Thyroid gland (tissue), 4 donors: ENCODE data around the gene SLC25A11. TPM values are rescaled to one million over a fixed set of nuclear protein-coding genes. Genes with fewer than 3 reads are reported as not detected.

Experiments used
- DNase-seq, 2 donors: peaks; one replicate each; pipeline ENCODE4 v3.0.0-alpha.2; 2019
- H3K27ac ChIP-seq, 3 donors: fragments of 200-600 bp; sonication (generic); 1 replicate in 2 of 3; 2 replicates in 1 of 3; pipeline ENCODE4 v1.5.1; 2016 to 2019; ENCODE audit warnings: mild to moderate bottlenecking in 1 of 3, moderate library complexity in 1 of 3
- H3K27me3 ChIP-seq: fragments of 200-600 bp; sonication (generic); one replicate; pipeline ENCODE4 v1.5.1; 2019
- H3K36me3 ChIP-seq, 2 donors: fragments of 200-600 bp; sonication (generic); one replicate each; pipeline ENCODE4 v1.5.1; 2016 to 2019
- H3K4me1 ChIP-seq, 2 donors: fragments of 200-600 bp; sonication (generic); one replicate each; pipeline ENCODE4 v1.5.1; 2017 to 2019
- H3K4me3 ChIP-seq, 3 donors: fragments of 200-600 bp; sonication (generic); replicated peaks in 1 of 3; 1 replicate in 2 of 3; 2 replicates in 1 of 3; pipeline ENCODE4 v1.5.1; 2016; ENCODE audit warnings: mild to moderate bottlenecking in 1 of 3
- H3K9me3 ChIP-seq: fragments of 200-600 bp; sonication (generic); one replicate; pipeline ENCODE4 v1.5.1; 2017
- POLR2A ChIP-seq, 2 donors: fragments of 450-650 bp; IDR thresholded peaks; one replicate each; pipeline ENCODE4 v1.6.1; 2017; ENCODE audit warnings: antibody characterized with exemption in 2 of 2, mild to moderate bottlenecking in 2 of 2, moderate library complexity in 1 of 2
- WGBS, 2 donors: methylation state at CpG; one replicate each; pipeline ENCODE4 v1.1.5; 2017; 5-methylcytosine and 5-hydroxymethylcytosine counted together
- intact Hi-C: fragments of 100-400 bp; cut with DNase I; formaldehyde crosslinking; loops from one replicate; pipeline ENCODE4 v1.15.1; 2023
- total RNA-seq, 4 donors: library from RNA; depleted of rRNA; stranded (reverse); fragments of >200 nt; gene quantifications; one replicate each; pipeline ENCODE4 v1.2.3, GENCODE V29; 2016
- TF ChIP-seq, protein P1 (sequence below), 6 experiments: fragments of 200-600 bp in 3 of 6; fragments of 450-650 bp in 3 of 6; sonication (generic) in 3 of 6; IDR thresholded peaks; one replicate each; pipeline ENCODE4 v1.5.1; 2016 to 2019; ENCODE audit warnings: antibody characterized with exemption in 6 of 6, mild to moderate bottlenecking in 2 of 6, inconsistent platforms in 1 of 6, moderate library complexity in 1 of 6

The SLC25A11 gene
- total RNA-seq, 4 donors from 2014 or later = 29.3 to 62.4 (median 48.4) TPM

DNA sequence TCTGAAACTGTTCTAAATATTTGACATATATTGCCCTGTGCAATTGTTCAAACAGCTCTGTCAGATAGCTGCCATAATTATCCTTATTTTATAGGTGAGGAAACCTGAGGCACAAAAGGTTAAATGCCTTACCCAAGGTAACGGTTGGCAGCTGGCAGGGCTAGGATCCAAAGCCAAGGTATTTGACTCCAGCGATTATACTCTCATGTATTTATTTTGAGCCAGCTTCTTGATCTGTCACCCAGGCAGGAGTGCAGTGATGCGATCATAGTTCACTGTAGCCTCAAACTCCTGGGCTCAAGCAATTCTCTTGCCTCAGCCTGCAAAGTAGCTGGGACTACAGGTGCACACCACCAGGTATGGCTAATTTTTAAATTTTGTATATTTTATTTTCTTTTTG is 18.3 kb upstream of the SLC25A11 start:
- H3K36me3 ChIP-seq = peaks cover 8 to 9% of the 10 kb centered on the region in 2 donors

DNA sequence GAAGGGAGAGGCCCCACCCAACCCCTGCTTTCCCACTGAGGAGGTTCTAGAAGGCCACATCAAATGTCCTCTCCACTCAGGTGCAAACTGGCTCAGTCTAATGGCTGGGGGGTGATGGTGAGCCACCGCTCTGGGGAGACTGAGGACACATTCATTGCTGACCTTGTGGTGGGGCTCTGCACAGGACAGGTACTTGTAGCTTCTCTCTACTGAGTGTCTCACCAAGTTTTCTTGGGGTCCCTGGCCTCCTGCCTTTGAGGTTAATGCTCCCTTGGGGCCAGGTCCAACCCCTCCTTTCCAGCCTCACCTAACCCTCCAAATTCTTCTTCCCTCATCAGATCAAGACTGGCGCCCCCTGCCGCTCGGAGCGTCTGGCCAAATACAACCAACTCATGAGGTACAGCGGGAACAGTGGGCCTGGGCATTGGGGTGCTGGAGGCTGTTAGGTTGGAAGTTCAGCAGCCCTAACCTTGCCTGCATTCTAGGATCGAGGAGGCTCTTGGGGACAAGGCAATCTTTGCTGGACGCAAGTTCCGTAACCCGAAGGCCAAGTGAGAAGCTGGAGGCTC is 16.7 kb upstream of the SLC25A11 start:
- no peaks in the 10 kb centered on the region for H3K27me3 ChIP-seq
- no peak overlapping the region for H3K4me3 ChIP-seq
- H3K27ac ChIP-seq = no peak overlapping the region
- TF ChIP-seq POLR2A (IDR thresholded peaks at IDR 0.05) = no peak
- TF ChIP-seq, protein P1, sequence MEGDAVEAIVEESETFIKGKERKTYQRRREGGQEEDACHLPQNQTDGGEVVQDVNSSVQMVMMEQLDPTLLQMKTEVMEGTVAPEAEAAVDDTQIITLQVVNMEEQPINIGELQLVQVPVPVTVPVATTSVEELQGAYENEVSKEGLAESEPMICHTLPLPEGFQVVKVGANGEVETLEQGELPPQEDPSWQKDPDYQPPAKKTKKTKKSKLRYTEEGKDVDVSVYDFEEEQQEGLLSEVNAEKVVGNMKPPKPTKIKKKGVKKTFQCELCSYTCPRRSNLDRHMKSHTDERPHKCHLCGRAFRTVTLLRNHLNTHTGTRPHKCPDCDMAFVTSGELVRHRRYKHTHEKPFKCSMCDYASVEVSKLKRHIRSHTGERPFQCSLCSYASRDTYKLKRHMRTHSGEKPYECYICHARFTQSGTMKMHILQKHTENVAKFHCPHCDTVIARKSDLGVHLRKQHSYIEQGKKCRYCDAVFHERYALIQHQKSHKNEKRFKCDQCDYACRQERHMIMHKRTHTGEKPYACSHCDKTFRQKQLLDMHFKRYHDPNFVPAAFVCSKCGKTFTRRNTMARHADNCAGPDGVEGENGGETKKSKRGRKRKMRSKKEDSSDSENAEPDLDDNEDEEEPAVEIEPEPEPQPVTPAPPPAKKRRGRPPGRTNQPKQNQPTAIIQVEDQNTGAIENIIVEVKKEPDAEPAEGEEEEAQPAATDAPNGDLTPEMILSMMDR (IDR thresholded peaks at IDR 0.05) = peak in 1 of 6 experiments; percentile 11
- peaks cover 8 to 9% of the 10 kb centered on the region in 2 donors for H3K36me3 ChIP-seq
- intact Hi-C loops = no loop called here
- H3K9me3 ChIP-seq = no peaks in the 10 kb centered on the region
- H3K4me1 ChIP-seq = peaks cover 15 to 45% of the 10 kb centered on the region in 2 donors
- 80 to 86% methylated on average over 8 to 10 of the region's 10 CpGs for WGBS, 2 donors
- DNase-seq = peak in 1 of 2 donors; percentile 14

More for the DNA sequence above, 18.3 kb upstream of the SLC25A11 start:
- no peak overlapping the region for H3K27ac ChIP-seq
- H3K27me3 ChIP-seq = no peaks in the 10 kb centered on the region
- H3K4me1 ChIP-seq = peaks cover 11 to 30% of the 10 kb centered on the region in 2 donors
- TF ChIP-seq, protein P1 (IDR thresholded peaks at IDR 0.05) = no peak
- TF ChIP-seq POLR2A (IDR thresholded peaks at IDR 0.05) = no peak
- WGBS, 2 donors = 21 to 29% methylated on average over 3 of the region's 3 CpGs
- H3K9me3 ChIP-seq = no peaks in the 10 kb centered on the region
- intact Hi-C loops = no loop called here
- peak; percentile 72 to 82 for DNase-seq
- H3K4me3 ChIP-seq = no peak overlapping the region

DNA sequence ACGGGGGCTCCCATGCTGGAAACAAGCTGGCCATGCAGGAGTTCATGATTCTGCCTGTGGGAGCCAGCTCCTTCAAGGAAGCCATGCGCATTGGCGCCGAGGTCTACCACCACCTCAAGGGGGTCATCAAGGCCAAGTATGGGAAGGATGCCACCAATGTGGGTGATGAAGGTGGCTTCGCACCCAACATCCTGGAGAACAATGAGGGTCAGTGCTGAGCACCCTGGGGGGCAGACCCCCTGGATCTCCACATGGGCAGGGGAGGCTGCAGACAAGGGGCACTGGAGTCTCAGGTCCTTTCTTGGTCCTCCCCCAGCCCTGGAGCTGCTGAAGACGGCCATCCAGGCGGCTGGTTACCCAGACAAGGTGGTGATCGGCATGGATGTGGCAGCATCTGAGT is 15.2 kb upstream of the SLC25A11 start:
- WGBS, 2 donors = 90 to 92% methylated on average over 8 of the region's 8 CpGs
- Histone ChIP-seq H3K4me3 (no peak overlapping the region), H3K27ac (no peak overlapping the region), H3K27me3 (no peaks in the 10 kb centered on the region), H3K4me1 (peaks cover 20 to 60% of the 10 kb centered on the region in 2 donors), H3K36me3 (peaks cover 8 to 9% of the 10 kb centered on the region in 2 donors), H3K9me3 (no peaks in the 10 kb centered on the region)
- TF ChIP-seq, protein P1 (IDR thresholded peaks at IDR 0.05) = no peak
- TF ChIP-seq POLR2A (IDR thresholded peaks at IDR 0.05) = no peak
- intact Hi-C loops = no loop called here
- DNase-seq = no peak

DNA sequence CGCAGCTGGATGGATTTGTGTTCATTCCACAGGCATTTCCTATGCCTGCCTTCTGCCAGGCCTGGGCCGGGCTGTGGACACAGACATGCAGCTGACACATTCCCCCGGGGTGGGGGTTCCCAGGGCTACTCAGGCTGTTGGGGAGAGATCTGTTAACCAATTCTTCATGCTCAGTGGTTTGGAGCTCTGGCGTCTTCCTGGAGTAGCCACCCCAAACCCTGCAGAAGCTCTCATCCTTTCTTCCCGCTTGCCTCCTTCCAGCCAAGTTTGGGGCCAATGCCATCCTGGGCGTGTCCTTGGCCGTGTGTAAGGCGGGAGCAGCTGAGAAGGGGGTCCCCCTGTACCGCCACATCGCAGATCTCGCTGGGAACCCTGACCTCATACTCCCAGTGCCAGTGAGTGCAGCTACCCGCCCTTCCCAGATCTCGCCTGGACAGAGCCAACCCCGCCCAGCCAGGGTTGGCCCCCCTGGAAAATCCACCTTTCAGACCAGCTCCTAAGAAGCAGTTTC is 13.7 kb upstream of the SLC25A11 start:
- no peaks in the 10 kb centered on the region for H3K9me3 ChIP-seq
- peak; percentile 69 to 75 for DNase-seq
- TF ChIP-seq POLR2A (IDR thresholded peaks at IDR 0.05) = peak in 1 of 2 donors; percentile 6
- TF ChIP-seq, protein P1 (IDR thresholded peaks at IDR 0.05) = no peak
- WGBS, 2 donors = 39 to 48% methylated on average over 13 to 14 of the region's 14 CpGs
- H3K27me3 ChIP-seq = no peaks in the 10 kb centered on the region
- intact Hi-C loops = no loop called here
- H3K4me3 ChIP-seq = no peak overlapping the region
- peaks cover 17 to 57% of the 10 kb centered on the region in 2 donors for H3K4me1 ChIP-seq
- no peaks in the 10 kb centered on the region for H3K36me3 ChIP-seq
- peak overlapping the region; percentile 43 to 68 (median 52) for H3K27ac ChIP-seq

DNA sequence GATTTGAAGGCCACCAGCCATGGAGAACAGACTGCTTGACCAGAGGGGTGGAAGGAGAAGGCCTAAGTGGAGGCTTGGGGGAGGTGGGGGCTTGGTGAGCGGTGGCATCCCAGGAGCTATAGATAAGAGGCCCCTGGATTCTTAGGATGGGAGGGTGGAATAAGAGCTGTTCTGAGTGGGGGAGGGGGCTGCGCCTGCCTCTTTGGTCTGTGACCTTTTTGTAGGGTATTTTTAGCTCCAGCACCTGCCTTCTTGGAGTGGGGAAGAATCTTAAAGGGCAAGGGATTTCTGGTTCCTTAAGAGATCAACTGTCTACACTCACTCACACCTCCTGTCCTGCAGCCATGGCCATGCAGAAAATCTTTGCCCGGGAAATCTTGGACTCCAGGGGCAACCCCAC is 11.6 kb upstream of the SLC25A11 start:
- intact Hi-C loops = no loop called here
- 70 to 79% methylated on average over 3 of the region's 3 CpGs for WGBS, 2 donors
- Histone ChIP-seq H3K4me3 (no peak overlapping the region), H3K36me3 (no peaks in the 10 kb centered on the region), H3K27ac (no peak overlapping the region), H3K4me1 (peaks cover 21 to 54% of the 10 kb centered on the region in 2 donors), H3K27me3 (no peaks in the 10 kb centered on the region), H3K9me3 (no peaks in the 10 kb centered on the region)
- no peak for DNase-seq
- TF ChIP-seq, protein P1 (IDR thresholded peaks at IDR 0.05) = no peak
- no peak for TF ChIP-seq POLR2A (IDR thresholded peaks at IDR 0.05)
